GM20000 (cell line): ENCODE measurements around the gene COL5A1.

Source experiments
- DNase-seq: peaks from one replicate; pipeline ENCODE4 v3.0.0; 2012; ENCODE audit warnings: low spot score
- CTCF ChIP-seq: IDR thresholded peaks from 2 replicates; pipeline ENCODE4 v1.5.1; 2012; ENCODE audit warnings: mild to moderate bottlenecking, control low read depth; ENCODE audit errors: extremely low read depth, missing control alignments

The COL5A1 gene

GRCh38 chr9:134722120-134722701, 80.6 kb downstream of the COL5A1 start:
- no peak for TF ChIP-seq CTCF
- DNase-seq = no peak

GRCh38 chr9:134723037-134723436, 81.4 kb downstream of the COL5A1 start:
- TF ChIP-seq CTCF = no peak
- no peak for DNase-seq

GRCh38 chr9:134723491-134724190, 82.0 kb downstream of the COL5A1 start:
- no peak for TF ChIP-seq CTCF
- no peak for DNase-seq

GRCh38 chr9:134724202-134724911, 82.8 kb downstream of the COL5A1 start:
- no peak for TF ChIP-seq CTCF
- DNase-seq = no peak

GRCh38 chr9:134724912-134725604, 83.5 kb downstream of the COL5A1 start:
- DNase-seq = no peak
- no peak for TF ChIP-seq CTCF

GRCh38 chr9:134725605-134725940, 84.0 kb downstream of the COL5A1 start:
- TF ChIP-seq CTCF = no peak
- DNase-seq = peak; percentile 57
